ENCODE results near the gene CLIC1.

Gene CLIC1

DNA sequence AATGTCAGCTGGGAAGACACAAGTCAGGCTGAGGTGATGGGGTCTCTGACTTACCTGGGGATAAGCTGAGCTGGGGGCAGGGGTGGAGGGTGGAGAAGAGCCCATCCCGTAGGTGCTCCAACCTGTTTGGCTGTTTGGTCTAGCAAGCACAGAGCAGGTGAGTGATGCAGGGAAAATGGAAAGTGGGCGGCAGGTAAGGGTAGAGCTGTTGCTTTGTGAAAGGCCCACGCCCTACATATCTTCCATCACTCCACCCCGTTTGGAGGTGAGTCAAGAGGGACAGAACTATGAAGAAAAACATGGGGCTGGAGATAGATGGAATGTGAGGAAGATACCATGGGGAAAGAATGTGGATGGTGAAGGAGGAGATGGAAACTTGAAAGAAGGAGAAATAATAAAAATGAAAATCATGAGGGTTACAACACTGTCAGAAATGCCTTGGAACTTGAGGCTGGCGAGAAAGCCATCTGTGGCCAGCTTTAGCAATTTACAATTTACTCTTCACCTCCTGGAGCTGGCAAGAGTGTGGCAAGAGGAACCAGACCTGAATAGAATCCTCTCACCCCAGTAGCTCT is 16.0 kb downstream of the CLIC1 start:
- no peaks in the 10 kb centered on the region for H3K27me3 ChIP-seq (ENCODE audit: insufficient read depth, low read length, poor library complexity, severe bottlenecking)
- H2AFZ ChIP-seq (ENCODE audit: low read length): no peak overlapping the region
- no peak overlapping the region for H3K4me2 ChIP-seq (ENCODE audit: low read depth, low read length, poor library complexity, severe bottlenecking)
- no peak overlapping the region for H3K4me3 ChIP-seq (ENCODE audit: low read length, poor library complexity, severe bottlenecking)
- H3F3A ChIP-seq (ENCODE audit: low read depth): no peaks in the 10 kb centered on the region
- no peaks in the 10 kb centered on the region for H4K20me1 ChIP-seq (ENCODE audit: insufficient read depth, low read length, poor library complexity, severe bottlenecking)
- H3K9ac ChIP-seq (ENCODE audit: low read depth, low read length, poor library complexity, severe bottlenecking): no peak overlapping the region
- H3K9me2 ChIP-seq (replicated peaks; ENCODE audit: low read depth, low read length): no peaks in the 10 kb centered on the region
- H3K4me1 ChIP-seq (ENCODE audit: insufficient read depth, low read length, poor library complexity, severe bottlenecking): peaks cover 6% of the 10 kb centered on the region
- TF ChIP-seq, protein P1, sequence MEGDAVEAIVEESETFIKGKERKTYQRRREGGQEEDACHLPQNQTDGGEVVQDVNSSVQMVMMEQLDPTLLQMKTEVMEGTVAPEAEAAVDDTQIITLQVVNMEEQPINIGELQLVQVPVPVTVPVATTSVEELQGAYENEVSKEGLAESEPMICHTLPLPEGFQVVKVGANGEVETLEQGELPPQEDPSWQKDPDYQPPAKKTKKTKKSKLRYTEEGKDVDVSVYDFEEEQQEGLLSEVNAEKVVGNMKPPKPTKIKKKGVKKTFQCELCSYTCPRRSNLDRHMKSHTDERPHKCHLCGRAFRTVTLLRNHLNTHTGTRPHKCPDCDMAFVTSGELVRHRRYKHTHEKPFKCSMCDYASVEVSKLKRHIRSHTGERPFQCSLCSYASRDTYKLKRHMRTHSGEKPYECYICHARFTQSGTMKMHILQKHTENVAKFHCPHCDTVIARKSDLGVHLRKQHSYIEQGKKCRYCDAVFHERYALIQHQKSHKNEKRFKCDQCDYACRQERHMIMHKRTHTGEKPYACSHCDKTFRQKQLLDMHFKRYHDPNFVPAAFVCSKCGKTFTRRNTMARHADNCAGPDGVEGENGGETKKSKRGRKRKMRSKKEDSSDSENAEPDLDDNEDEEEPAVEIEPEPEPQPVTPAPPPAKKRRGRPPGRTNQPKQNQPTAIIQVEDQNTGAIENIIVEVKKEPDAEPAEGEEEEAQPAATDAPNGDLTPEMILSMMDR (conservative IDR thresholded peaks at IDR 0.05; ENCODE audit: low read length): no peak
- TF ChIP-seq EZH2phosphoT487 (IDR thresholded peaks at IDR 0.05; ENCODE audit: borderline replicate concordance): no peak
- H3K9me3 ChIP-seq (ENCODE audit: insufficient read depth, low read depth, low read length): no peaks in the 10 kb centered on the region
- H3K36me3 ChIP-seq (ENCODE audit: insufficient read depth, low read length): no peaks in the 10 kb centered on the region
- H3K79me2 ChIP-seq (ENCODE audit: insufficient read depth, low read length): no peaks in the 10 kb centered on the region

GRCh38 chr6:31719001-31719400 is 17.3 kb downstream of the CLIC1 start:
- H3K4me2 ChIP-seq (ENCODE audit: low read depth, low read length, poor library complexity, severe bottlenecking): no peak overlapping the region
- H3F3A ChIP-seq (ENCODE audit: low read depth): no peaks in the 10 kb centered on the region
- no peak overlapping the region for H2AFZ ChIP-seq (ENCODE audit: low read length)
- no peaks in the 10 kb centered on the region for H3K27me3 ChIP-seq (ENCODE audit: insufficient read depth, low read length, poor library complexity, severe bottlenecking)
- H3K4me3 ChIP-seq (ENCODE audit: low read length, poor library complexity, severe bottlenecking): no peak overlapping the region
- H3K4me1 ChIP-seq (ENCODE audit: insufficient read depth, low read length, poor library complexity, severe bottlenecking): peaks cover 15% of the 10 kb centered on the region
- no peaks in the 10 kb centered on the region for H4K20me1 ChIP-seq (ENCODE audit: insufficient read depth, low read length, poor library complexity, severe bottlenecking)
- no peaks in the 10 kb centered on the region for H3K79me2 ChIP-seq (ENCODE audit: insufficient read depth, low read length)
- H3K9me3 ChIP-seq (ENCODE audit: insufficient read depth, low read depth, low read length): no peaks in the 10 kb centered on the region
- H3K9me2 ChIP-seq (replicated peaks; ENCODE audit: low read depth, low read length): no peaks in the 10 kb centered on the region
- no peaks in the 10 kb centered on the region for H3K36me3 ChIP-seq (ENCODE audit: insufficient read depth, low read length)
- no peak overlapping the region for H3K9ac ChIP-seq (ENCODE audit: low read depth, low read length, poor library complexity, severe bottlenecking)
- TF ChIP-seq, protein P1 (conservative IDR thresholded peaks at IDR 0.05; ENCODE audit: low read length): no peak
- no peak for TF ChIP-seq EZH2phosphoT487 (IDR thresholded peaks at IDR 0.05; ENCODE audit: borderline replicate concordance)

DNA sequence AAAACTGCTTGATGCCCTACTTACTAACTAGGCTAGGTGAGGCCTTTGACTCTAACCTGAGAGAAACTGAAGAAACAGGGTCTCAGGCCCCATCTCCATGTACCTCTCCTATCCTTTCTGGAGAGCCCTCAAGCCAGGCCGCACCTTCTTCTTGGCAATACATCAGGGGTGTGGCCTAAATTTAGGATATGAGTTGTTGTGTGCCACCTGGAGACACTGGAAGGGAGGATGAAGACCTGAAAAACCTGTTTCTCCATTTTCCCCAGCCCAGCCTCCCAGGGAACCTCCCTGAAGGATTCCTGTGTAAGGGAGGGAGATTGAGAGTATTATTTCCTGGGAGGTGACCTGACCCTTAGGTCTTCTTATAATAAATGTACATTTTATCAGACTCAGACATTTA is 18.1 kb downstream of the CLIC1 start:
- H4K20me1 ChIP-seq (ENCODE audit: insufficient read depth, low read length, poor library complexity, severe bottlenecking): no peaks in the 10 kb centered on the region
- H3F3A ChIP-seq (ENCODE audit: low read depth): no peaks in the 10 kb centered on the region
- TF ChIP-seq, protein P1 (conservative IDR thresholded peaks at IDR 0.05; ENCODE audit: low read length): no peak
- no peak for TF ChIP-seq EZH2phosphoT487 (IDR thresholded peaks at IDR 0.05; ENCODE audit: borderline replicate concordance)
- no peaks in the 10 kb centered on the region for H3K9me3 ChIP-seq (ENCODE audit: insufficient read depth, low read depth, low read length)
- H3K27me3 ChIP-seq (ENCODE audit: insufficient read depth, low read length, poor library complexity, severe bottlenecking): no peaks in the 10 kb centered on the region
- H3K4me2 ChIP-seq (ENCODE audit: low read depth, low read length, poor library complexity, severe bottlenecking): no peak overlapping the region
- no peaks in the 10 kb centered on the region for H3K79me2 ChIP-seq (ENCODE audit: insufficient read depth, low read length)
- H3K4me3 ChIP-seq (ENCODE audit: low read length, poor library complexity, severe bottlenecking): no peak overlapping the region
- peaks cover 21% of the 10 kb centered on the region for H3K4me1 ChIP-seq (ENCODE audit: insufficient read depth, low read length, poor library complexity, severe bottlenecking)
- H2AFZ ChIP-seq (ENCODE audit: low read length): no peak overlapping the region
- H3K9ac ChIP-seq (ENCODE audit: low read depth, low read length, poor library complexity, severe bottlenecking): no peak overlapping the region
- no peaks in the 10 kb centered on the region for H3K36me3 ChIP-seq (ENCODE audit: insufficient read depth, low read length)
- H3K9me2 ChIP-seq (replicated peaks; ENCODE audit: low read depth, low read length): no peaks in the 10 kb centered on the region

All from Loucy (cell line).